H1 (cell line): ENCODE data around the gene MAPK11. TPM values are rescaled to one million over a fixed set of nuclear protein-coding genes. Genes with fewer than 3 reads are reported as not detected.

Experiments used
- FOSL1 ChIP-seq: IDR thresholded peaks from 2 replicates; pipeline ENCODE4 v1.6.1; 2011; ENCODE audit warnings: mild to moderate bottlenecking, low read depth, low read length, moderate library complexity; ENCODE audit not compliant: insufficient read depth
- SIN3A ChIP-seq, 2 experiments: IDR thresholded peaks in 1 of 2; conservative IDR thresholded peaks in 1 of 2; 2 replicates each; pipeline ENCODE4 v1.6.1; 2011 to 2012; ENCODE audit warnings: low read length in 2 of 2, improper control_type of control experiment in 1 of 2, low read depth in 1 of 2, mild to moderate bottlenecking in 1 of 2
- TBP ChIP-seq: IDR thresholded peaks from 2 replicates; pipeline ENCODE4 v1.6.1; 2011; ENCODE audit warnings: low read depth, low read length, improper control_type of control experiment
- polyA plus RNA-seq, 7 experiments: library from polyadenylated mRNA; depleted of rRNA in 3 of 7; stranded (reverse) in 5 of 7; unstranded in 2 of 7; fragments of >200 nt in 5 of 7; fragments of 200-250 nt in 2 of 7; gene quantifications; 1 replicate in 5 of 7; 2 replicates in 1 of 7; 4 replicates in 1 of 7; pipeline versions ENCODE4 v1.2.1 to v1.2.3, GENCODE V29; 2011 to 2013; ENCODE audit warnings: missing spikeins in 2 of 7, mixed read lengths in 2 of 7
- total RNA-seq: library from RNA; stranded (reverse); fragmentation: NEBNext Ultra II Directional; extraction: Animal tissue kit (Norgen Biotek cat#: 25700); gene quantifications from 2 replicates; pipeline ENCODE4 v1.2.1, GENCODE V29; 2021

The MAPK11 gene
- total and polyA plus RNA-seq, 2 of the 8 experiments (the other 6 are each of a cell fraction or from before 2014, with no cell fraction given) = 0.70 to 1.5 TPM

DNA sequence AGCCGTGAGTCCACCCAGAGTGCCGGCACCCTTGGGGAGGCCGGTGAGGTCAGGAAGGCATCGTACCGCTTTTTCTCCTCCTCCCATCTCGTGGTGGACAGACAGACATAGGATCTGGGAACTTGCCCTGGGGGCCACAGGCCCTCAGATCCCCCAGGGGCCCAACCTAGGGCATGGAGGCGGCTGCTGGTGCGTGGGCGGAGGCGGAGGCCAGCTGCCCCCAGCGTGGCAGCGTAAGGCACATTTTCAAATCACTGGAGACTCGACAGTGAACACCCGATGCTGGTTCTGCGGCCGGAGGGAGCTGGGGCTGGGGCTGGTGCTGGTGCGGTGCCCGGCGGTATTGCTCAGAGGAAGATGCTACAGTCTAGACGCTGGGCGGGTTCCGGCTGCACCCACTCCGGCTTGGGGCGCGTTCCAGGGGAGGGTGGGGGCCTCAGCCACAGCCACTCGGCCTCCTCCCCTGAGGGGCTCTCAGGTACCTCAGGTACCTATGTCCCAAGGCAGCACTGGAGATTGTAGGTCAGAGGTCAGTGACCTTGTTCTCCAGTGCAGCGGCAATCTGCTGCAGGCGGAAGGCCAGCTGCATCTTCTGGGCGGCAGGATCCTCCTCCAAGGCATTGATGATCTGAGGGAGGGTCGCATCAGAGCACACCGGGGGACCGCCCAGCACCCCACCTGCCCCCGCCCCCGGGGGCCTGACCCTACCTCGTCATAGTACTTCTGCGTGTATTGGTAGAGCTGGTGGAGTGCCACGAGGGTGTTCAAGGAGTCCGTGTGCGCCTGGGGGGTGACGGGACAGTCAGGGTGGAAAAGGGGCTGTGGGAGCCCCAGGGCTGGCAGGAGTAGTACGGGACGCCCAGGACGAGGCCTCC is 5.2 kb upstream of the MAPK11 start (continued):
- TF ChIP-seq SIN3A (conservative IDR thresholded peaks at IDR 0.05 in 1 of 2, IDR thresholded peaks at IDR 0.05 in 1 of 2; ENCODE audit: low read depth in 1 of 2, low read length in 2 of 2) = no peak
- TF ChIP-seq TBP = no peak
- TF ChIP-seq FOSL1 = no peak
